HT1080 (cell line): ENCODE results near the gene CLEC5A. TPM values are rescaled to one million over a fixed set of nuclear protein-coding genes. Genes with fewer than 3 reads are reported as not detected.
A peak's percentile ranks its signal among the peaks of the same experiment; 100 is the strongest.
"Not testable (repeated sequence)": the region's sequence is repeated elsewhere in the genome, so short reads cannot be mapped to it uniquely, and the experiment has no call there.

ENCODE experiments used
- DNase-seq: peaks from one replicate; pipeline ENCODE4 v3.0.0-alpha.2; 2015; ENCODE audit warnings: low read depth
- polyA plus RNA-seq, 2 experiments: library from polyadenylated mRNA; depleted of rRNA; stranded (reverse); fragments of >200 nt; gene quantifications; 2 replicates each; pipeline ENCODE4 v1.2.3, GENCODE V29; 2015
- total RNA-seq: library from RNA; depleted of rRNA; stranded (reverse); fragments of >200 nt; shearing (Covaris generic); gene quantifications from 2 replicates; pipeline ENCODE4 v1.2.3, GENCODE V29; 2014; rRNA removed

The CLEC5A gene
- total RNA-seq = not detected in 2 replicates
- polyA plus RNA-seq (2015; cell fraction: cytosol; rRNA removed) = 0.09 and 0.13 TPM in 2 replicates
- 0.08 and 0.23 TPM in 2 replicates for polyA plus RNA-seq (2015; cell fraction: nucleus; rRNA removed)

DNA sequence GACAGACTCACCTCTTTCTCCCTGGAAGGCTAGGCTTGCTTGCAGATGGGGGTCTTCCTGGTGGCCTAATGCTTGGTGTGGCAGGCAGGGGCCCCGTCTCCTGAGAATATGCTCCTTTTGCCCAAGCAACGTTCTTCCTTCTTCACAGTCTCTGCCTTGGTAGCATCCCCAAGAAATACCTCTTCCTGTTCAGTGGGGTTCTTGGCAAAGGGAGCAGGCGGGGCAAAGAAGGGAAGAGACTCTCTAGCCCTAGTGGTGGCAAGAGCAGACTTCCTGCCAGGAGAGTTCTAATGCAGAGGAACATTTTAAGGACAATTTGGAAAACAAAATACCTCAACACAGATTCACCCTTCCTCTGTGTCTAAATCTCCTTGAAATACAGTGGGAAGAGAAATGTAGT, at the start of gene CLEC5A:
Gene CLEC5A (minus strand): TSS at position 179 of the 400 bp plus-strand sequence. CDS start 682 bp downstream, outside the sequence.
- no peak for DNase-seq

DNA sequence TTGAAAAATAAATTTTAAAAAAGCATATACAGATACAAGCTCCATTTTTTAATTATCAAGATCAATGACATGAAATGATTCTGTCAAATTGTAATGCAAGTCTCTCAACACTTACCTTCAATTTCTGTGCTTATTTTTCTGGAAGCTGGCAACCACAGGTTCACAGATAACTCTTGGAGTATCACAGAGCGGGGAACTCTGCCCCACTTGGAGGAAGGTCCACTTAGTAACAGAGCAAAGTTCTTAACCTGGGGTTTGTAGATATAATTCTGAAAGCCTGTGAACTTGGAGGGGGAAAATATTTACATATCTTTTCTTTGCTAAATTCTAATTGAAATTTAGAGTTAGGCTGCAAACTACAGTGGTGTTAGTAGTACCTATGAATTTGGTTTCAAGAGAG, 46.6 kb upstream of the CLEC5A start:
- DNase-seq = no peak

DNA sequence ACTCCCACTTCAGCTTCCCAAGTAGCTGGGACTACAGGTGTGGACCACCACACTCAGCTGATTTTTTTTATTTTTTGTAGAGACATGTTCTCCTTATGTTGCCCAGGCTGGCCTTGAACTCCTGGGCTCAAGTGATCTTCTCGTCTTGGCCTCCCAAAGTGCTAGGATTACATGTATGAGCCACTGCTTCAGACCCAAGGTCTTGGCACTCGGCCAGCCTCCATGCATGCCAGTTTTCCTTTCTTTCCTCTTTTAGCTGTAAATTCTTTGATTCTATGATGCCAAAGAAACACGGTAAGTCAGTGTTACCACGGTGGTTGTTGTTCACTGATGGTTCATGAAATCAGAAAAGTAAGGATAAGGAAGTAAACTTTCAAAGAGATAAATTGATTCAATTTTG, 45.9 kb upstream of the CLEC5A start:
- no peak for DNase-seq

- peak; percentile 29 for DNase-seq
Observed at GRCh38 chr7:141992156-141992555, 45.4 kb upstream of the CLEC5A start.

DNA sequence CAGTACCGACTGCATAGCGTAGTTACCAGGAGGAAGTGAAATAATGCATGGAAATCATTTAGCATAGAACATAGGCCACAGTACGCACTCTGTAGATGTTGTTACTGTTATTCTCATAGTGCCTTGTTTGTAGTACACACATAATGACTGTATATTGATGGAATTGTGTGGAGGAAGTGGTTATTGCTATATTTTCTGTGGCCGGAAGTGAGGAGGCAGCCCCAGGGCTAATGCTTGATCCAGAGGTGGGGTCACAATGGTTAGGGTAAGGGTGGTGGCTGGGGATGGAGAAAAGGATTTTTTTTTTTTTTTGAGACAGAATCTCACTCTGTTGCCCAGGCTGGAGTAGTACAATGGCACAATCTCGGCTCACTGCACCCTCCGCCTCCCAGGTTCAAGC, 44.4 kb upstream of the CLEC5A start:
- peak; percentile 17 for DNase-seq

DNA sequence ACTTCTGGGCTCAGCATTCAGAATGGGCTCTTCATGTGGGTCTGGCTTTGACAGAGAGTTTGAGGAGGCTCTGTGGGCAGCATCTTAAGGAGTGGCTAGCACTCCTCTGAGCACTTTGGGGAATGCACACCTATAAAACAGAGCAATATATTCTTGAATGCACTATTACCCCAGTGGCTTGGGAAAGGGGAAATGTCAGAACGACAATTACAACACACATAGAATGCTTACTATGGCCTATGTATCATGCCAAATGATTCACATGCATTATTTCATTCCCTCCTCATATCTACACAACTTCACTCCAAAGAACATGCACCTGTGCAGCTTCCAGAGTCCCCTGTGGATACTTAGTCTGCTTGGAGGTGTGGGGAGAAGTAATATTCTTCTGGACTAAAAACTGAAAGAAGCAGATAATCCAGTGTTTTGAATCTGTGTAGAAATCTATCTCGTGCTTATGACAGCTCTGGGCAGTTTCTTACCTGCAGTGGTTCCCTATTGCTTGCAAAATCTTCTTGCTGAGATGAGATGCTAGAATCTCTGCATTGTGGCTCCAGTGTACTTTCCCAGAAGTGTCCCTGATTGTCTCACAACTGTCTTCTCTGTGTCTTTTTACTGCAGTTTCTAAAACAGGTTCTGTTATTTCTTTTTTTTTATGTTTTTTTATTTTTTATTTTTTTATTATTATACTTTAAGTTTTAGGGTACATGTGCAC, 43.4 kb upstream of the CLEC5A start:
- no peak for DNase-seq

DNA sequence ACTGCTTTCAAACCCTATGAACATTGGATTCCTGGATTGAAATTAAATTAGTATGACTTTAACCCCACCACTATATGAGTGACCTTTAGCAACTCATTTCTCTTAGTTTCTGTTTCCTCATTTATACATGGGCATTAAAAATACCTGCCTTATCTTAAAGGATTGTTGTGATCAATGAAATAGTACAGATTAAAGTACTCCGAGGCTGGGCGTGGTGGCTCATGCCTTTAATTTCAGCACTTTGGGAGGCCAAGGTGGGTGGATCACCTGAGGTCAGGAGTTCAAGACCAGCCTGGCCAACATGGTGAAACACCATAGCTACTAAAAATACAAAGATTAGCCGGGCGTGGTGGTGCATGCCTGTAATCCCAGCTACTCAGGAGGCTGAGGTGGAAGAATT, 41.0 kb upstream of the CLEC5A start:
- not testable (repeated sequence) for DNase-seq

DNA sequence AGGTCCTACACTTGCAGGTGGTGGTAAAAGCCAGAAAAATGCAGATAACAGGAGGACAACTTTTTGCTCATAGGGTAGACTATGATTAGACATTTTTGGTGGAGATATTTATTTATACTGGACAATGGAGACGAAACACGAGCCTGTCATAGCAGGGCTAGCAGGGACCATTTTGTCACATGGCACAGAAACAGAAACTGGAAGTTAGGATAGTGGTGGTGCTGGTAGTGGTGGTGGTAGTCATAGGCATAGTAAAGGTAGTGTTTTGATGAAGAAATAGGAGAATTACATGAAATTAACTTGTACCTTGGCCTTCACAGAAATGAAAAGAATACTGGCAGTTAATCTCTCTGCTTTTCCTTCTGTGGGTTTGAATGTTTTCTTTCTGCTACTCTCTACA, 40.1 kb upstream of the CLEC5A start:
- DNase-seq = no peak

- not testable (repeated sequence) for DNase-seq
Observed at GRCh38 chr7:141985926-141986325, 39.2 kb upstream of the CLEC5A start.

DNA sequence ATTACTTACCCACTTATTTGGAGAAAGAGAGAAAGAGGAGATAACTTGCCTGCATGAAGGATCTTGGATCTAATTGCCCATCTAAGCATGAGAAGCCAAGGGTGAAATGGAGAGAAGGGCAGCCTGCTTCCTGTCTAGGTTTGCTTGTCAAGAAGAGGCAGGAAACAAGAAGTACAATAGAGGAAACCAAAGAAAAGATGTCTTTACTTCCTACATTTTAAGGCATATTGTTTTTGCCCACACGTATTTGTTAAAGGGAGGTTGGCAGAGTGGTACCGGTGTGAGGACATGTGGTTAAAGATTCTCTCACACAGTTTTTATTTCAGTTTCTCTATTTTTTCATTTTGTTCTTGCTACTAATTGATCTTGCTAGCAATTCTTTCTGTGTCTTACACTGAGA, 32.8 kb upstream of the CLEC5A start:
- DNase-seq = no peak

- DNase-seq = no peak
Observed at GRCh38 chr7:141978351-141978750, 31.6 kb upstream of the CLEC5A start.

- no peak for DNase-seq
Observed at GRCh38 chr7:141976524-141977245, 29.9 kb upstream of the CLEC5A start.

- peak; percentile 65 for DNase-seq
Observed at GRCh38 chr7:141975806-141976523, 29.2 kb upstream of the CLEC5A start.

DNA sequence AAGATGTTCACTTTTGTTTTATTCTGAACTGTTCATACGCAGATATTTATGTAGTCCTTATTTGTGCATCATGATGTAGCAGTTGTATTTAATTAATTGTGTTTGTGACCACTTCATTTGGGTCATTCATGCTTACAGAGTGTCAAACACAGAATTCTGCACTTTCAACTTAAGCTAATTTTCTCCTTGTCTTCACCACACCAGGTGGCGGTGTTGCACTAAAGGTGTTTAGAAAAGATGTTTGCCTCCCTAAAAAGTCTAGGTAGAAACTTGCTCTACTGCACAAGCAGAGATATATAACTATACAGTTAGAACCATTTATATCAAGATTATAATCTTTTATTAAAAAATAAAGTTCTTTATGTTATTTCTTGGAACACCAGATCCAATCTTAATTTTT, 28.1 kb upstream of the CLEC5A start:
- no peak for DNase-seq

- DNase-seq = no peak
Observed at GRCh38 chr7:141973673-141974072, 26.9 kb upstream of the CLEC5A start, which contains the start of gene TAS2R38. Gene TAS2R38 (minus strand): TSS chr7:141973773. CDS start chr7:141973689, 84 bp downstream.

DNA sequence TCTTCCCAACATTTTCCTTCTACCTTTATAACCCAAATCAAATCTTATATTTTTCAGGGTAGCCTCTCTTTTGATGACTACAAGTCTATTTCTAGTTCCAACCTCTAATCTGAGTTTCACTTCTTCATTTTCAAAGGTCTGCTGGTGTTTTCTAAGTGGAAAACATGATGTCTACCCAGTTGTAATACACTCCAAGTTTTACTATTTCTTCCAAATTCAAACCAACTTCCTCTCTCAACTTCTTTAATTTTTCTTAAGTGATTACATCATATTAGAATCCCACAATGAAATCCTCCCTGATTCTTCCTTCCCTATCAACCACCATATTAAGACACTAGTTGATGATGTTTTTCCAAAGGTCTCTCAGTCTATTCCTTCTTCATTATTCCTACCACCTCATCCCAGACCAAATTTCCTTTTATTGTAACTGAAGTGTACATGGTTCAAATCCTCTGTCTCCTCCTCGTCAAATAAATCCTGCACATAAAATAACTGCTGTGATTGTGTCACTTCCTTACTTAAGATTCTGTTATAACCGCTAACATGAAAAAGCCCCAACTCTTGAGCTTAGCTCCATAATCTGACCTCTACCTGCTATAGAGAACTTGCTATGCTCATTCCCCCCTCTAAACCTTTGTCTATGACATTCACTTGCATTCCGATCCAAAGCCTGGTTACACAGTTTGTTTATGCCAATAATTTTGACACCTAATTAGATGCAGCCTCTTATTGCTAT, 14.1 kb upstream of the CLEC5A start:
- no peak for DNase-seq

GRCh38 chr7:141956084-141956483, 9.3 kb upstream of the CLEC5A start:
- peak; percentile 20 for DNase-seq

DNA sequence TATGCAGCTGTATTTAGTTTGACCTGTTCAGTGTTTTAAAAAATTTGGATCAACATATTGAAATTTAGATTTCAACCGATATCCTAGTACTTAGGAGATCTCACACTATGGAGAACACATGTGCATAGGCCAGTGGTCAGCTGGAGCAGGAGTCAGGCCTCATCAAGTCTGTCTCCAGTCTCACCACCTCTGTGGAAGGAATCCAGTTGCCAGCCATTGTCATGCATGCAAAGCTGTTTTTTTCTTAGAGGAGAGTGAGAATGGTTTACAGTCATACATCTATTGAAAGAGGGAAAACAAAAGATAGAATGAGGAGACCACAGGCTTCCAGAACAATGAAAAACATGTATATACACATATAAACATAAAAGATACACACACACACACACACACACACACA, 7.6 kb upstream of the CLEC5A start:
- no peak for DNase-seq

GRCh38 chr7:141952461-141952860, 5.7 kb upstream of the CLEC5A start:
- no peak for DNase-seq

DNA sequence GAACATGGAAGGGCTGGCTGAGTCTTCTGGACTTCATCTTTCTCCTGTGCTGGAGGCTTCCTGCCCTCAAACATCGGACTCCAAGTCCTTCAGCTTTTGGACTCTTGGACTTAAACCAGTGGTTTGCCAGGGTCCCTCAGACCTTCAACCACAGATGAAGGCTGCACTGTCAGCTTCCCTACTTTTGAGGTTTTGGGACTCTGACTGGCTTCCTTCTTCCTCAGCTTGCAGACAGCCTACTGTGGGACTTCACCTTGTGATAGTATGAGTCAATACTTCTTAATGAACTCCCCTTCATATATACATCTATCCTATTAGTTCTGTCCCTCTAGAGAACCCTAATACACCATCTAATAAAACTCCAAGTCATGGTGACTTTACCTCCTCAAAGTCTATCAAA, 4.0 kb upstream of the CLEC5A start:
- DNase-seq = no peak

- DNase-seq = no peak
Observed at GRCh38 chr7:141949911-141950310, 3.1 kb upstream of the CLEC5A start.
